GM21447 (cell line): ENCODE data around the gene FRZB.
"Not testable (repeated sequence)": the region's sequence is repeated elsewhere in the genome, so short reads cannot be mapped to it uniquely, and the experiment has no call there.

Experiments
- ATAC-seq: cut with Tn5 transposase; IDR thresholded peaks from one replicate; pipeline ENCODE4 v1.9.1; 2021; ENCODE audit not compliant: unreplicated experiment

Gene FRZB

DNA sequence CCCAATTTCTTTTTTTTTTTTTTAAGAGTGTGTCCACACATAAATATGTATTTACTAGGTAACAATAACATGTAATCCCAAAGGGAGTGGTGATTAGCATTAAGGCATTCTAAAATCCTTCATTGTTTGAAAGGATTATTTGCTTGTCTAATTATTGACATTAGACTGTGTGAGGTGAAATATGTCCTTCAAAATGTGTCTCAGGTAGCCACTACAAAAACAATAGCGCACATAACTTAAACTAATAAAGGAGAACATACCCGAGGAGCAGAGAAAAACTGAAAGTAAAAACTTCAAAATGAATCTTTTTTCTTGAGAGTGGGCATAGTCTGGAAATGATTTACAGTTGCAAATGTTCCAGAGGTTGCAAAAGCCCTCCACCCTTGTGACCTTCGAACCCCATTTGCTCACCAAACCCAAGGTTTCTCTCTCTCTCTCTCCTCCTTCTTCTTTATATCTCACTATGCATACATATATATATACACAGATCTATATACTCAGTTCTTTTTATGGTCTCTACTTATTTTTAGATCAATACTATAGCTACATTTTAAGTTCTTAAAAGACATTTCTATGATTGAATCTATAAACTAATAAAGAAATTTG lies 24.4 kb upstream of the FRZB start:
- no peak for ATAC-seq

DNA sequence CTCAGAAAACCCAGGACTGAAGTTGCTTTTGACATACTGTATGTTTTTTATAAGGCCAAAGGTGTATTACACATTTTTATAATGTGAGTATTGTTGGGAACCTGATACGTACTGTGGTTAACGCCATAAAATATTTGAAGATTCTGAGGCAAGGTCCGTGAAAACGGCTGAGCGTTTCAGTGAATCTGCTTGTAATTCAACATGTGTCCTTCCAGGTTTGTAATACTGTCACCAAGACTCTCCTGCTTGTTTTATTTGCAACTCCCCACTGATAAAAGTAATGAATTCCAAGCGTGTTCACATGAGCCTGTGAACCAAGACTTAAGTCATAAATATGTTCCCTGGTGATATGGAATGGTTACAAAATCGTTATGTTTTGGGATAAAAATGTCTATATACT lies 23.9 kb upstream of the FRZB start:
- no peak for ATAC-seq

DNA sequence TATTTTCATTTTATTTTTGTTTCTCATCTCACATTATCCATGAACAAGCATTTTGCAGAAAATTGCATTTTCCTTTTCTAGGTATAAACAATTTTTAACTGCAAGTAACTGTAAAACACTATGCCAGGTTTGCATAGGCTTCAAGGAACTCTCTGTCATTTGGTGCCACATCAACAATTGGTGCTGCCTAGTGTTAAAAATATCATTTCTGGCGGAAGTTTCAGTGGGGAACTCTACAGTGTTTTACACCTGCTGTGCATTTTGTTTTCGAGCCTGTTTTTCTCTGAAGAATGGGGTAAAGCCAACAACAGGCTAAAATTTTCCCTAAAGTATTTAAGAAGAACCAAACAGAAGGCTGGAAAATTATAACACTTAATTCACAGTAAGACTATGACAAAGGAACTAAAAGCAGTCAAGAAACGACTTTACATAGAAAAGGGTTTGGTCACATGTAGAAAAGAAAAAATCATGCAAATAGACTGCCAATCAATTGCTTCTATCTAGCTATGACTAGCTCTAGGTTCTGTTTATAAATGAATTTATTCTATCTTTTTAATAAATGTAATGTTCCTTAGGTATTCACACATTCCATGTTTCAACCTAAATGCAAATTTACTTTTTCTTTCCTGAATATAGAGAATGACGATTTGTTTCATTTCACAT lies 21.4 kb upstream of the FRZB start:
- no peak for ATAC-seq

DNA sequence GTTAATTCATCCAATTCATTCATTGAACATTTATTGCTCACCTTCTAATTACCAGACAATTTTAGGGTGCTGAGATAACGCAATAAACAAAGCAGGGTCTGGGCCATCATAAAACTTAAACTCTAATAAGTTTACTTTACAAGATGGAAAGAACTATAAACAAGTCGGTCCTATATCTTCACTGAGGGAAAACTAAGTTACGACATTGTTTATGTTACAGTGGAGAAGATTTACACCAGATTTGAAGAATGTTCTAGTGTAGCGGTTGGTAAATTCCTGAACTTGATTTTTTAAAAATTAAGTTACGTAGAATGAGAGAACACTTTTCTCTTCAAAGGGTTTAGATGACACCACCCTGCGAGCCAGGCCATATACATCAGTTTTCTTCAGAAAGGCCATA lies 20.7 kb upstream of the FRZB start:
- ATAC-seq = no peak

DNA sequence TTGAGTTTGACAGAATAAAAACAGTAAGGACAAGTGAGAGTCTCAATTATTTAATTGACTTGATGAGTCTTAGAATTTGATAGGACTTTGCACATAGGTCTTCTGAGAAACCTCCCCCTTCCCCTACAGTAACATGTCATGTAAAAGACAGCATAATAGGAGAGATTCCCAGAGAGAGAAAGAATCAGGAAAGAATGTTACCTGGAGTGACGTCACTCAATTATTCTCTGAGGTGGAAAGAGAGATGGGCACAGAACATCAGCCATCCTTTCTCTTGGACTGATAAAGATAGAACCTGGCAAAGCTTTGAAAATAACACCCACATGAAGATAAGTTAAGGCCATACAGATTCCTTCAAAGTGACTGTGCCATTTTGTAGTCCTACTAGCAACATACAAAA lies 19.3 kb upstream of the FRZB start:
- no peak for ATAC-seq

DNA sequence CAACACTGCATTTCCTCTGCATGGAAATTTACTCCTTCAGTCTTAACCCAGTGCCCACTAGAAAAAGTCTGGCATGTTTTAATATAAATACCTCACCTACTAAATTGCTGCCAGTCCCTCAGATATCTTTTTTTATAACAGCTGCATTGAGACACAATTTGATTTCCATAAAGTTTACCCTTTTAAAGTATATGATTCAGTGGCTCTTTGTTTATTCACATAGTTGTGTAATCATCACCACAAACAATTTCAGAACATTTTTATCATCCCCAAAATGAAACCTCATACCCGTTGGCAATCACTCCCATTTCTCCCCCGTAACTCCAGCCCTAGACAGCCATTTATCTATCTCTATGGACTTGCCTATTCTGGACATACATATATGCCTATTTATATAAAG lies 17.0 kb upstream of the FRZB start:
- ATAC-seq = no peak

DNA sequence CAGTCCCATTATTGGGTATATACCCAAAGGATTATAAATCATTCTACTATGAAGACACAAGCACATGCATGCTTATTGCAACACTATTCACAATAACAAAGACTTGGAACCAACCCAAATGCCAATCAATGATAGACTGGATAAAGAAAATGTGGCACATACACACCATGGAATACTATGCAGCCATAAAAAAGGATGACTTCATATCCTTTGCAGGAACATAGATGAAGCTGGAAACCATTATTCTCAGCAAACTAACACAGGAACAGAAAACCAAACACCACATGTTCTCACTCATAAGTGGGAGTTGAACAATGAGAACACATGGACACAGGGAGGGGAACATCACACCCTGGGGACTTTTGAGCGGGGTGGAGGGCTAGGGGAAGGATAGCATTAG lies 13.7 kb upstream of the FRZB start:
- not testable (repeated sequence) for ATAC-seq

DNA sequence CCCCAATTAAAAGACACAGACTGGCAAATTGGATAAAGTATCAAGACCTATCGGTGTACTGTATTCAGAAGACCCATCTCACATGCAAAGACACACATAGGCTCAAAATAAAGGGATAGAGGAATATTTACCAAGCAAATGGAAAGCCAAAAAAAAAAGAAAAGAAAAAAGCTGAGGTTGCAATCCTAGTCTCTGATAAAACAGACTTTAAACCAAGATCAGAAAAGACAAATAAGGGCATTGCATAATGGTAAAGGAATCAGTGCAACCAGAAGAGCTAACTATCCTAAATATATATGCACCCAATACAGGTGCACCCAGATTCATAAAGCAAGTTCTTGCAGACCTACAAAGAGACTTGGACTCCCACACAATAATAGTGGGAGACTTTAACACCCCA lies 10.2 kb upstream of the FRZB start:
- ATAC-seq = not testable (repeated sequence)

DNA sequence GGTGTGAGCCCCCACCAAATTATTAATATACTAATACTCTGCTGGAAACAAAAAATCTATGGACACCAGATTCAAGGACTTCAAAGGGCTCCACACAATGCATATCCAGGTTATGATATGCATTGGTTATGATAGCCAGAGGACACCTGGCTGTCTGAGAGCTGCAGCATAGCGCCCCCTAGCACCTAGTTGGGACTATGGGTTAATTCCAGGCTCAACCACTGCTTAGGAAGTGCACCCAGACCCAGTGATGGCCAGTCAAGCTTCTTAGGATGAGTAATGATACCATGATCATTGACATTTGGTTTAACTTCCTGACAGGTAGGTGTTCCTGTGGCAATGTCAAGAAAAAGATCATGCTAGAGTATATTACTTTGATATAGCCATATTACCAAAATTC lies 3.8 kb upstream of the FRZB start:
- ATAC-seq = no peak

DNA sequence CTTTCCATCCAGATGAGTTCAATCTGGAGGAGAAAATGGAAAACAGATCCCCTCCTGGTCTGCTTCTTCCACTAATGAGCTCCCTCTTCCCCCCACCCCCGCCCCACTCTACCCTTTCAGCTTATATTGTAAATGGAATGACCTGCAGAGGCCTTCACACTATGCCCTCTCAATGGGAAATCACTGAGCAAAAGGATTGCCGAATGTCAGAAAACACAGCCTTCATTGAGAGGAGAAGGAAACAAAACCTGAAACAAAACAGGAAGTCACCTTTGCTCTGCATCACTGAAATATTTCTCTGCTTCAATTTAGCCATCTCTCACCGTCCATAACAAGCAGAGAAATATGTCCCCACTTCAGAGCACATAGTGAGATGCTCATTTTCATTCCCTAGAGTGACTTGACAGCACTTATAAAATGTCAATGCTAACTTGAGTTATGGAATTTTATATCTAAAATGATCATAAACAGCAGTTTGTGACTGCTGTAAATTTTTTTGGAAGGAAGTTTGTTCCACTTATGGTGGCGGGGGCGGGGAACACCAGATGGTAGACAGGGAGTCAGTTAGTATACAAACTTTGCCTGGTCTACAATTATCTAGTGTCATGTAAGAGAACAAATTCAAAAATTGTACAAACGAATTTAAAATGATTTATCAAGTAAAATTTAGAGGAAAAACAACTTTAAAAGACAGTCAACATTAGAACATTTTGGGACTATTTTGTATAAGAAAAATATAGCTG lies 1.8 kb upstream of the FRZB start:
- ATAC-seq = no peak

DNA sequence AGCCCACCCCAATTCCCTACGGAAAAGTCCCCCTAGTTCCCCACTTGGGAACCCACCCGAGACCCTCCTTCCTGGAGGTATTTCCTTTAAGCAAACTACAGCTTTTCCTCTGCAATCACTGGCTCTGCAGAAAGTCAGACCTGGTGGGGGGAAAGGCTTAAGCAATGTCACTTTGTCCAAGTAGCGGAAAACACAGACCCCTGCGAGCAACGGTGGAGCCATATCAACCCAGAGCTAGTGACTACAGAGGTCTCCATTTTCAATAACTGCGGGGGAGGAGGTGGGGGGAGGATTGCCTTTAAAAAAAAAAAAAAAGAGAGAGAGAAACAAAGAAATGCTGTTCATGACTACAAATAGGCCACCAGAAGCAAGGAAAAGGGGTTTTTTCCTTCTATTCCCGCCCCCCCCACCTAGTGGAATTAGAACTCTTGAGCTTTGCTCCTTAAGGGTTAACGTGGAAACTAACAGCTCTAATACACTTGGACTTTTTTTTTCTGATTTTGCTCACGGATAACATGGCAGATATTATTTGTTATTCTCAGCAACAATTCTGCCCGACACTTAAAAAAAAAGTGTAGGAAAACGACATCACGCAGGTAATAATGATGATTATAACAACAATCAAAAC lies 1.1 kb upstream of the FRZB start:
- no peak for ATAC-seq

DNA sequence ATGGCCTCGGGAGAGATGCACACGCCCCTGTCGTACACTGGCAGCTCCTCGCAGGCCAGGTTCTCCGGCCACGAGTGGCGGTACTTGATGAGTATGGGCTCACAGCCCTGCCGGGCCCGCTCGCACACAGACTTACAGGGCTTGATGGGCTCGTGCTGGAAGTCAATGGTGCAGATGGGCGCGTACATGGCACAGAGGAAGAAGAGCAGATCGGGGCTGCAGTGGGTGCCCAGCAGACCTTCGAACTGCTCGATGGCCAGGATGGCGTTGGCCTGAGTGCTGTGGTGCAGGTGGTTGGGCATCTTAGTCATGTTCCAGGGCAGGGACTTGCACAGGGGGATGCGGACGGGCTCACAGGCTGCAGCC lies 359 bp downstream of the FRZB start:
- no peak for ATAC-seq

DNA sequence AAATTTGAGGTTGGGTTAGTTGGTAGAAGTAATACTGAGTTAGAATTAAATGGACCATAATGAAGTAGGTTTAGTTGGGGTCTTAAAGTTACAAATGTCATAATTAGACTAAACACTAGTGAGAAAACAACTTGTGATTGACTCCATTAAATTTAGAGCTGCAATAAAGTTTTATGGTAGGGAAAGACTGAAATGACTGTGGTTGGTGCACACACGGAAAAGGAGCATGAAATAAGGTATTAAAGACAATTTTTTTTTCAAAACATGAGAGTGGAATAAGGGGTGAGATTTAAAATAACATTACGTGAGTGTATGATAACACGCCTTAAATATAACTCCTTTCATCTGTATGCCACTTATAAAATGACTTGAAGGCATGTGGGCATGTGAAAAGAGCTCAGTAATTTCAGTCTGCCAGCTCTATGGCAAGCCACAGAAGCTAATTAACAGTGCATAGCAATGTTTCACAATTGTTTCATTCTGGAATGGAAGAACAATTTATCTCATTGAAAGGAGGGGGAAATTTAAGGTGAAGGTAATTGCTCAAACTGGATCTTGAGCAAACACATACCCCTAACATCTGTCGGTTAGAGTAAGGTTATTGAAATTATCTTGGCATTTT lies 1.4 kb downstream of the FRZB start:
- no peak for ATAC-seq

DNA sequence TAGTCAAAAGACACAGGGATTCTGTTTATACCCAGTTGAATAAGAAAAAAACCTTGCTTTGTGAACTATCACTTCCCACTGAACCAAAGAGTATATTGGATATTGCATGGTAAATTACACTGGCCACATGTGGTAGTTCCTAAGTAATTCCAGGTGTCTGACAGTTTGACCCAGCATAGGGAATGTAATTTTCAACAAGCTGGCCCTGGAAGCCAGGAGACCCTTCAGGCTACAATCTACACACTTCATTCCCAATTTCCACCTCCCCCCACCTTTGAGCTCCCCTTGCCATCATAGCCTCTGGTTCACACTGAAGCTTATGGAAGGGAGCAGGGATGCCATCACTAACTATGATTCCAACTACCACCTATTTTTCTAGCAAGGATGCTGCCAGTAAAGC lies 2.8 kb downstream of the FRZB start:
- ATAC-seq = no peak

DNA sequence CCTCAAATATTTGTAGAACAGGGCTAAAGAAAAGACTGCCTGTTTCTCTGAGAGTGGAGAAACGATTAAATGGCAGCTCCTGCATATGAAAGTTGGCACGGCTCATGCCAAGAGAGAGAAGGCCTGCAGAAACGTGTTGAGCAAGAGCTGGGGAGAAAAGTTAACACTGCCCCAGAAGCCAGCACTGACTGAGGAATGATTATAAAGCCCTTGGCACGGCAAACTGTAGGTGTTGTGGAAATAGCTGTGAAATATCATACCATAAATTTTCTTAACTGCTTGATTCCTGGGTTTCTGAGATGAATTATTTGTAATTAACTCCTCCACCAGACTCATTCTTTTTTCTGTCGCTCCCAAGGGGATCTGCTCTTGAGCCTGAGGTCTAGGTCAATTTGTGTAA lies 4.3 kb downstream of the FRZB start:
- ATAC-seq = no peak

DNA sequence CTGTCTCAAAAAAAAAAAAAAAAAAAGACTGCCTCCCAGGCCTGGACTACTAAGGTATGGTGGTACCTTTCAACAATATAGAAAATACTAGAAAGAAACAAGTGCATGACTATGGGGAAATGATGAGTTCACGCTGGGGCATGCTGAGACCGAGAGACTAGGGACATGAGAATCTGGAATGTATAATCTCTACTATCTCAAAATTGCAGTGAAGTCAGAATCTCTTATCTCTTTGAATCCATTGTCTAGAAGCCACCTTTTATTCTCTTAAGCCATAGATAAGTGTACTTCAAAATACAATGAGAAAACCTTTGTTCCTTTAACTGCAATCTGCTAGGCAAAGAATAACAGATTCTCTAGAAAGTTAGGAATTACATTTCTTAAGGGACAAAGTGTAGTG lies 5.6 kb downstream of the FRZB start:
- no peak for ATAC-seq

DNA sequence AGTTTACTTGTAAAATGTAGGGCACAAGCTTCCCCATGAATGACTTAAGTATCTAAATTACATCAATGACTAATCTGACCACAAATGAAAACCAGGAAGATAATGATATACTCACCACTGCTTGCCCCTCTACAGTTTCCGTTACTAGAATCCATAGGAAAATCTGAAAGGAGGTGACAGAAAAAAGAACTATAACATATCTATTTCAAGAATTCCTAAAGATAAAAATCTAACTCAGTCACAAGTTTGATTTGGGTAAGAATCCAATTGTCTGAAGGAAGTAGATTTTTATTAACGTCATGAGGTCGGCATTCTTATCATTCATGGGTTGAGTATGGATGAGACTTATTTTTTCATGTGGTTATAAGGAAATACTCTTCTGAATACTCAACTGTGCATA lies 7.8 kb downstream of the FRZB start:
- ATAC-seq = no peak

DNA sequence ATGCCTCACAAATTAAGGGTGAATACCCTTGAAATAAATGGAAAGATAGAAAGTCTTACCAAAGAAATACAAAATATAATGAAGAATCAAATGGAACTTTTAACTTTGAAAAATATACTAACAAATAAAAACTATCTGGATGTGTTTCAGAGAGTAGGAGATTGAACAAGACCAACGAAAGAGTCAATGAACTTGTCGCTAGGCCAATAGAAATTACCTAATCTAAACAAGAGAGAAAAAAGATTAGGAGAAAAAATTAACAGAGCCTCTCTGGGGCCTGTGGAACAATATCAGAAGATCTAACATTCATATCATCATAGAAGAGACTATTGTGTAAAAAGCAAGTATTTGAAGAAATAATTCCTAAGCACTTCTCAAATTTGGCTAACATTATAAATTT lies 11.1 kb downstream of the FRZB start:
- no peak for ATAC-seq

DNA sequence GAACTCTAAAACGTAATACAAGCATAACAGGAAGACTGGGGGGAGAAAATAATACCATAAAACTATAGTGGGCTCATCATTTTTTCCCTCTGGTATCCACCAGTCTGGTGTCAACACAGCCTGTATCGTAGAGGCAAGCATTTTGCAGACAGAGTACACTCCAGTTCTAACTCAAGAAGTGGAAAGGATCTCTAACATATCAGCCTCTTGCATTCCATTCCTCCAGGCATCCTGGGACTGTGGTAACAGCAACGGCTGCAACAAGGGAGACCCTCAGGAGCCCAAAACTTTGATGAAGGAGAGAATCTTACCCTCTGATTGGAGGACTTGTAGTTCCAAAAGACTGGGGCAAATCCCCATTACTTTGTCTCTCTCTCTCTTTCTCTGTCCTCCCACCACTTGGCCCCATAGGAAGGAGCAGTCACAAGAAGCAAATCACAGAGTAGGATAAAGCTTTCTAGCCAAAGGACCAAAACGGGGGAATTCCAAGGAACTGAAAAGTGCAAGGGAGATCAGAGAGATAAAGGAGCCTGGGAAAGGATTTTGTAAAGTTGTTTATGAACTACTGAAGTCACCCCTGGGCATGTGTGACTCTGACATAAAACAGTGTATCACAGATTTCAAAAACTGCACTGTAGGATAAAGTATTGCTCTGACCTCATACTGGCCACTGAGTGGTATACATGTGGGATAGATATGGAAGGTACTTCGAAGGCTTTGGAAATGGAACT lies 11.9 kb downstream of the FRZB start:
- ATAC-seq = no peak

DNA sequence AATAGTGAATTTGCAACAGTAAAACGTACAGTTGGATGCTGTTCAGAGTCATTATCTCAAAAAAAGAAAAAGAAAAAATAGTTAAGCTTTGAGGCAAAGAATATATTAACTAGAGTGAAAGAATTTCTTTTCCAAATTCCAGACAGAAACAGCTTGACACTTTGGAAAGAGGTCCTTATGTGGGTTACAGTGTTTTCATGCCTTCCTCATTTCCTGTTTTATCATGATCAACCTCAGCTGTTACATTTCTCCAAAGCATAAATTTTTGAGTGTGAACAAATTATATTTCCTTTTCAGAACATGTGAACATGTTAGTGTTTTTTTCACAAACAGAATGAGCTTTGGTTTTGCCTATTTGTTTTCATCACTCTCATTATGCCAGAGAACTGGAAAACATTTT lies 13.6 kb downstream of the FRZB start:
- no peak for ATAC-seq

DNA sequence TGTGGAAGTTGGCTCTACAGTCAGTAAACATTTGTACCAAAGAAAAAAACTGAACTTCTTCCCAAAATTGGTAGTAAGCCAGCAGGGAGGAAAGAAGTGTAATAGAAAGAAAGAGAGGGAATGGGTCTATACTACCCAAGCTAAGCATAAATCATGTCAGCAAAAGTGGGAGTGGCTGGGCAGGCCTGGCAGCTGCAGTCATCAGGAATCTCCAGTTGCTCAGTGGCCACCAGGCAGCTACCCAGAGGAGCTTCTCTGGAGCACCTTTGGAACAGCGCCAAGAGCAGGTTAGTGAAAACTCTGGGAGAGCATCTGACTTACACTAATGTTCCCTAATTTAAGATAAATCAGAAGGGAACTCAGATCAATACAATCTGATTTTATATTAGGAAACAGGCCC lies 14.3 kb downstream of the FRZB start:
- no peak for ATAC-seq
